CD4-positive, alpha-beta T cell (primary cell): ENCODE results near the gene IFI27L1. TPM values are rescaled to one million over a fixed set of nuclear protein-coding genes. Genes with fewer than 3 reads are reported as not detected.

Source experiments
- ATAC-seq: fragments of 200-7000 bp; cut with Tn5 transposase; one replicate; pipeline ENCODE4 v1.10.0; 2022; ENCODE audit warnings: mild to moderate bottlenecking; ENCODE audit not compliant: poor library complexity
- CTCF ChIA-PET: fragments of 350-600 bp; sonication (Branson Sonifier 250); formaldehyde crosslinking; loops from one replicate; lab custom pipeline; 2021; ENCODE audit warnings: antibody characterized with exemption, inconsistent platforms; lab: Charles Lee
- POLR2A ChIA-PET: fragments of 350-600 bp; sonication (Branson Sonifier 250); formaldehyde crosslinking; loops from one replicate; lab custom pipeline; 2021; ENCODE audit warnings: antibody characterized with exemption, inconsistent platforms; lab: Charles Lee
- DNase-seq, 14 experiments: peaks; one replicate each; pipeline ENCODE4 v3.0.0-alpha.2; 2013 to 2020; ENCODE audit warnings: mixed read lengths in 2 of 14
- H3K27ac ChIP-seq, 2 donors: one replicate each; pipeline versions ENCODE4 v1.5.1 to v1.7.0; 2013; ENCODE audit warnings: low read length in 2 of 2, low read depth in 1 of 2, mild to moderate bottlenecking in 1 of 2
- H3K27me3 ChIP-seq, 2 experiments: 1 replicate in 1 of 2; 2 replicates in 1 of 2; pipeline versions ENCODE4 v1.6.1 to v1.7.0; 2013; ENCODE audit warnings: low read length in 2 of 2, control low read depth in 1 of 2, mild to moderate bottlenecking in 1 of 2, moderate library complexity in 1 of 2; ENCODE audit not compliant: insufficient read depth in 2 of 2, control insufficient read depth in 1 of 2
- H3K36me3 ChIP-seq: one replicate; pipeline ENCODE4 v1.6.1; 2013; ENCODE audit warnings: low read length, control low read depth; ENCODE audit not compliant: insufficient read depth
- H3K4me1 ChIP-seq: one replicate; pipeline ENCODE4 v1.6.1; 2013; ENCODE audit warnings: low read length, control low read depth; ENCODE audit not compliant: insufficient read depth
- H3K4me3 ChIP-seq: one replicate; pipeline ENCODE4 v1.5.1; 2013; ENCODE audit warnings: mild to moderate bottlenecking, low read length, moderate library complexity
- H3K9me3 ChIP-seq, 2 experiments: 1 replicate in 1 of 2; 2 replicates in 1 of 2; pipeline versions ENCODE4 v1.6.1 to v1.7.0; 2013; ENCODE audit warnings: low read length in 2 of 2, mild to moderate bottlenecking in 2 of 2, control low read depth in 1 of 2, moderate library complexity in 1 of 2; ENCODE audit not compliant: control insufficient read depth in 1 of 2, insufficient read depth in 1 of 2
- H3K27ac Mint-ChIP-seq: one replicate; pipeline ENCODE4 v1.8.0; 2020; ENCODE audit warnings: mixed read lengths
- H3K27me3 Mint-ChIP-seq: one replicate; pipeline ENCODE4 v1.8.0; 2021; ENCODE audit warnings: mixed read lengths
- H3K36me3 Mint-ChIP-seq: one replicate; pipeline ENCODE4 v1.8.0; 2021; ENCODE audit warnings: low read depth, mixed read lengths
- H3K4me1 Mint-ChIP-seq: one replicate; pipeline ENCODE4 v1.8.0; 2021; ENCODE audit warnings: low read depth, mixed read lengths
- H3K4me3 Mint-ChIP-seq: one replicate; pipeline ENCODE4 v1.8.0; 2020; ENCODE audit warnings: mild to moderate bottlenecking, mixed read lengths
- H3K9me3 Mint-ChIP-seq: one replicate; pipeline ENCODE4 v1.8.0; 2020; ENCODE audit warnings: mixed read lengths
- CTCF ChIP-seq: fragments of 200-600 bp; IDR thresholded peaks from one replicate; pipeline ENCODE4 v1.8.0; 2022; ENCODE audit warnings: antibody characterized with exemption, mild to moderate bottlenecking
- intact Hi-C, 2 experiments: fragments of 100-400 bp; cut with DNase I in 1 of 2; cut with micrococcal nuclease in 1 of 2; formaldehyde crosslinking; loops; one replicate each; pipeline versions ENCODE4 v1.15.1 to v1.9.0; 2023 to 2025; cut with DNase I, micrococcal nuclease
- total RNA-seq, 174 experiments: library from RNA in 2 of 174; stranded (reverse) in 2 of 174; gene quantifications; one replicate each; pipeline ENCODE4 v1.2.3 and lab custom pipeline; 2021 to 2026

Gene IFI27L1
- total RNA-seq, 2 experiments from 2014 or later = 14.1 to 14.3 TPM

GRCh38 chr14:94122438-94122837 lies 41.3 kb downstream of the IFI27L1 start:
- DNase-seq (no peak), ATAC-seq (no peak)
- no peak for TF ChIP-seq CTCF
- peaks cover 19 to 22% of the 10 kb centered on the region in 2 experiments for H3K9me3 ChIP-seq
- H3K27me3 Mint-ChIP-seq = peaks cover 14% of the 10 kb centered on the region
- no peak overlapping the region for H3K27ac ChIP-seq
- H3K4me3 ChIP-seq = no peak overlapping the region
- H3K27ac Mint-ChIP-seq = no peak overlapping the region
- ChIA-PET POLR2A (no interaction called here), CTCF (no interaction called here)
- H3K9me3 Mint-ChIP-seq = peaks cover 9% of the 10 kb centered on the region
- H3K4me3 Mint-ChIP-seq = no peak overlapping the region
- intact Hi-C loops = no loop called here
- no peaks in the 10 kb centered on the region for H3K4me1 Mint-ChIP-seq
- H3K27me3 ChIP-seq = no peaks in the 10 kb centered on the region
- no peaks in the 10 kb centered on the region for H3K36me3 ChIP-seq
- no peaks in the 10 kb centered on the region for H3K4me1 ChIP-seq
- H3K36me3 Mint-ChIP-seq = peaks cover 11% of the 10 kb centered on the region

- Mint-ChIP-seq H3K27ac (no peak overlapping the region), H3K4me1 (peaks cover under 1% of the 10 kb centered on the region), H3K36me3 (peaks cover 11% of the 10 kb centered on the region), H3K9me3 (peaks cover 9% of the 10 kb centered on the region), H3K4me3 (no peak overlapping the region), H3K27me3 (peaks cover 7% of the 10 kb centered on the region)
- H3K36me3 ChIP-seq = no peaks in the 10 kb centered on the region
- DNase-seq (peak in 1 of 14 experiments; percentile 28), ATAC-seq (no peak)
- ChIA-PET POLR2A (interaction anchor here (2.3 kb wide), 1 partner anchor 42 kb away, joined by 6 read pairs; the partner anchor contains the start of genes DDX24 and IFI27L1), CTCF (no interaction called here)
- no peak overlapping the region for H3K27ac ChIP-seq
- no peak for TF ChIP-seq CTCF
- no peaks in the 10 kb centered on the region for H3K27me3 ChIP-seq
- intact Hi-C loops = no loop called here
- H3K9me3 ChIP-seq = peaks cover 19 to 22% of the 10 kb centered on the region in 2 experiments
- no peak overlapping the region for H3K4me3 ChIP-seq
- no peaks in the 10 kb centered on the region for H3K4me1 ChIP-seq
Observed at GRCh38 chr14:94123296-94123695, 42.2 kb downstream of the IFI27L1 start.

GRCh38 chr14:94123868-94124267 lies 42.8 kb downstream of the IFI27L1 start:
- H3K27me3 ChIP-seq = no peaks in the 10 kb centered on the region
- H3K27ac ChIP-seq = no peak overlapping the region
- H3K9me3 ChIP-seq = peaks cover 19 to 21% of the 10 kb centered on the region in 2 experiments
- Mint-ChIP-seq H3K9me3 (peaks cover 9% of the 10 kb centered on the region), H3K4me1 (peaks cover 6% of the 10 kb centered on the region), H3K4me3 (no peak overlapping the region), H3K36me3 (peaks cover 11% of the 10 kb centered on the region), H3K27me3 (peaks cover 7% of the 10 kb centered on the region), H3K27ac (no peak overlapping the region)
- H3K4me3 ChIP-seq = no peak overlapping the region
- peak in 1 of 14 experiments; percentile 2 for DNase-seq
- peaks cover 4% of the 10 kb centered on the region for H3K4me1 ChIP-seq
- ChIA-PET POLR2A (interaction anchor here (2.3 kb wide), 1 partner anchor 42 kb away, joined by 6 read pairs; the partner anchor contains the start of genes DDX24 and IFI27L1), CTCF (no interaction called here)
- H3K36me3 ChIP-seq = no peaks in the 10 kb centered on the region
- TF ChIP-seq CTCF = no peak
- intact Hi-C loops = no loop called here
- ATAC-seq = no peak
